GM12865 (cell line): ENCODE results near the gene CELF4.
A peak's percentile ranks its signal among the peaks of the same experiment; 100 is the strongest.

Experiments
- DNase-seq: peaks from one replicate; pipeline ENCODE4 v3.0.0; 2010; ENCODE audit warnings: low read depth
- H3K4me3 ChIP-seq: 2 replicates; pipeline ENCODE4 v1.5.1; 2011; ENCODE audit warnings: mild to moderate bottlenecking, low read depth, low read length, control low read depth
- CTCF ChIP-seq: IDR thresholded peaks from 2 replicates; pipeline ENCODE4 v1.5.1; 2011; ENCODE audit warnings: low read length, control low read depth, low read depth, inconsistent platforms; ENCODE audit not compliant: insufficient read depth; ENCODE audit errors: missing control alignments

CELF4 gene

GRCh38 chr18:37322492-37323035 lies 243.0 kb downstream of the CELF4 start:
- H3K4me3 ChIP-seq: no peak overlapping the region
- TF ChIP-seq CTCF: peak; percentile 84
- peak; percentile 42 for DNase-seq

- no peak for DNase-seq
- no peak for TF ChIP-seq CTCF
- no peak overlapping the region for H3K4me3 ChIP-seq
These were observed 243.8 kb downstream of the CELF4 start for GRCh38 chr18:37321582-37322491.

GRCh38 chr18:37320317-37320716 lies 245.3 kb downstream of the CELF4 start:
- TF ChIP-seq CTCF: no peak
- H3K4me3 ChIP-seq: no peak overlapping the region
- no peak for DNase-seq

GRCh38 chr18:37318360-37319355 lies 246.9 kb downstream of the CELF4 start:
- no peak for TF ChIP-seq CTCF
- DNase-seq: no peak
- H3K4me3 ChIP-seq: no peak overlapping the region

- no peak for TF ChIP-seq CTCF
- DNase-seq: no peak
- no peak overlapping the region for H3K4me3 ChIP-seq
These were observed 248.1 kb downstream of the CELF4 start for GRCh38 chr18:37317486-37317885.

- TF ChIP-seq CTCF: no peak
- no peak for DNase-seq
These were observed 249.1 kb downstream of the CELF4 start for GRCh38 chr18:37316468-37316867.

More at GRCh38 chr18:37316468-37316867, 249.1 kb downstream of the CELF4 start:
- no peak overlapping the region for H3K4me3 ChIP-seq
